GM18861 (cell line): Measurements from ENCODE around the gene PRAC1.

Source experiments
- ATAC-seq: cut with Tn5 transposase; IDR thresholded peaks from one replicate; pipeline ENCODE4 v1.9.1; 2021; ENCODE audit not compliant: unreplicated experiment

PRAC1 gene

DNA sequence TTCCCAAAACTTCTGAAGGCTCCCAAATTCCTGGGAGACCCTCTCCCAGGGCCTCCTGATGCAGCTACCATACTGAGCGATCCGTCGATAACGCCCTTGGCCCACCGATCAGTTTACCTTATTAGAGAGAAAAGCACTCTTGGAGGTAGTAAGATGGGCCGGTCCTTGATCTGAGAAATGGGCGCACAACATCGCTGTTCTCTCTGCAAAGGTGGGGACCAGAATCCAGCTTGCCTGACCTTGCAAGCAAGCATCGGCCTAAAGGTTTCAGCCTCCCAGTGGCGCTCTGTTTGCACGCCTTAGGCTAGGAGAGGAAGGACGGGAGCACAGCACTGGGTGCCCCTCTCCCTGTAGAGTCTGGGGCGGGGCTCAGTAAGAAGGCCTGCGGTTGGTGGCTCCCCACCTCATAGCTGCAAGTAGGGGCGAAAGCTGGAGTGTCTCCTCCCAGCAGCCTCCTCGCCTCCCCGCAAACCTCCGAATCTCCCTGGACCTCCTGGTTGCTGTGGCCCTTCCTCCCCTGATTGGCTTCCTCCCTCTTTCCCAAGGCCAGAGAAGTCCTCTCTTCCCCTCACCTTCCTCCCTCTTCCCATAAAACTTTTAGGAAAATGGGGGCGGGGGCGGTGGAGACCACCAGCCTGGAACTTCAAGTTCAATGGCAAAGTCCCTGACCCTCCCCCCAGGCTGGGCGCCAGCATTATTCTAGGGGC lies at the start of gene PRAC1:
Gene PRAC1 (minus strand): TSS at position 318 of the 707 bp plus-strand sequence. CDS start 126 bp downstream, at position 192.
- ATAC-seq = no peak

DNA sequence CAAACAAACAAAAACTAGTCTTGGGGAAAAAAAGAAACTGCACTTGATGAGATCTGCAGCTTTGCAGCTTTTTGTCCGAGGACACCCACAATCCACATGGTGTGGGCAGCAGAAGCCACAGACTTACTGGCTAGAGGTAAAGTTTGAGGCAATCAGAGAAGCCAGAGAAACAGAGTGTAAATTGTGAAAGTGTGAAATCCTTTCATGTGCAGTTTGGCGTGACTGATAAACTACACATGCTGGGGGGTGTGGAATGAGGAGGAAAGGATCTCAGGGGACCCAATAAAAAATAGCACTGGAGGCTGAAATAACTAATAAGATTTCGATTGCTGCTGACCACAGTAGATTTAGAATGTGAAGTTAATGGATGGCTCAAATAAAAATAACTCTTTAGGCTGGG lies 48.6 kb upstream of the PRAC1 start:
- no peak for ATAC-seq

DNA sequence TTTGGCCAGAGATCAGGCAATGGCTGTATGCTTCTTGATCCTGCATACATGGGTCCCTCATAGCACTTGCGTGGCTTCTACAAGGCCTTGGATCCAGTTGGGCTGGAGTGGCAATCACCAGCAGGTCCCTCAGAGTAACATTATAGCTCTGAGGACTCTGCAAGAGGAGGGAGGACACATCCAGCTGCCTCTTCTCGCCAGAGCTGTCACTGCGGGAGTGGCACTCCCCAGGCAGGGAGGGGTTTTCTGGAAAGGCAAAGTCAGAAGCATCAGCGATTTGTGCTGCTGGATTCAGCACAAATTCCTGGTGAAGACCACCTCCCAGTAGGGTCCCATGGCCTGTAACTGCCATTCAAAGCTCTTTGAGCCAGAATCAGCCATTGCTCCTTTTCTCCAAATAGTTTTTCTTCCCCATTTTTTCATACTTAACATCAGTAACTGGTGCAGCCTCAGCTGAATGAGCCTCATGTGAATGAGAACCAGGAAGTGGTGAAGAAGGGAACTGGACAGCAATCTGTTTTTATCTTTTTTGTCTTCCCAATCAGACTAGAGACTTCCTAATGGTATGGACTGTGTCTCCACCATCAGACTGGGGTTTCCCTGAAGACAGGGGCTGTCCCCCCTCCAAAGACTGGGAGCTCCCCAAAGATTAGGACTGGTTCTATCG lies 46.8 kb upstream of the PRAC1 start:
- ATAC-seq = no peak

DNA sequence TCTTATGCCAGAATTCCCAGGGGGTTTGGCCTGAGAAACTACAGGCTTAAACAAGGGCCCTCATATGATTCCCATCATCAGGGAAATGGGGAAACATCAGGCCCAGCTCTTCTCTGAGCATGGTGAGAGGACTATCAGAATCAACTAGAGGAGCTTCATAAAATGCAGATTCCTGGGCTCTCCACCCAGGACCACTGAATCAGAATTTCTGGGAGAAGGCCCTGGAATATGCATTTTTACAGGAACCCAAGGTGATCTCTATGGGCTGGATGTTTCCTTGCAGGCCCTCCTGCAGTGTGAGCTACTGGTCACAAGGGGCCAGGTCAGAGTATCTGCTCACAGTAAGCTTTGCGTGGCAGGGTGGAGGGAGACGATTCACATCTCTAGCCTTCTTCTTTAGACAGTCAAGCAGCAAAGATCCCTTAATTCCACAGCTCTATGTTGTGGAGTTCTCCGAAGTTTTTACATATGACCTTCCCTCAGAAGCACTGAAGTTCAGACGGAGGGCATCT lies 45.0 kb upstream of the PRAC1 start:
- ATAC-seq = no peak

DNA sequence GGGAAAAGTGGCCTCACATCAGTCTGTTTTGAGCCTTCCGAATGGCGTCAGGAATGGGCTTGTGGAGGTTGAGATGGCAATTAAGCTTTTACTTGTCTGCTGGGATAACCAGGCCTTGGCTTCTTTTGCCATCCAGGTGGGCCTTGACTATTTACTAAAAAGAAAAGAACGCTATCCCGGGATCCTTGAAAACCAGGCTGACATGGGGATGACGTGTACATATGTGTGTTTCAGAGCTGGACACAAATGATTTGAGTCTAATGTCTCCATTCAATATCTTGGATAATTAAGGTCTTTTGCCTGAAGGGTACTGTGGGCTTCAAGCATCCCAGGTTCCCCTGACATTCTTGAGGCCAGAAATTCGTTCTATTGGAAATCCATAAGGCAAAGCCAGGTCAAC lies 38.8 kb upstream of the PRAC1 start:
- no peak for ATAC-seq

DNA sequence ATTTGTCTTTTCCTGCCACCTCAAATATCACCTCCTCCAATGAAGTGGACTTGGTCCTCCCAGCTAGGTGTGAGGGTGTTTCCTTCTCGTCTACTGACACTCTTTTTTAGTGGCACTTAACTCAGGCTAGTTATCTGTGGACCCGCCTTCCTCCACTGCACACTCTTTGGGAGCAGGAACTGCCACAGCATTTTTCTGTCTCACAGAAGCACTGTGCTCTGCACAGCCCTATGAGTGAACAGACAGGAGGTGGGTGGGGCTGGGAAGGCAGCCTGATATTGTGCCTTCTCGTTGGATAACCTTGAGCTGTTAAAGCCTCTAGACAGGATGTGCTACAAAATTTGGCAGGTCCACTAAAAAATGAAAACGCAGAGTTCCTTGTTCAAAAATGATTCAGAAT lies 38.1 kb upstream of the PRAC1 start:
- ATAC-seq = no peak

DNA sequence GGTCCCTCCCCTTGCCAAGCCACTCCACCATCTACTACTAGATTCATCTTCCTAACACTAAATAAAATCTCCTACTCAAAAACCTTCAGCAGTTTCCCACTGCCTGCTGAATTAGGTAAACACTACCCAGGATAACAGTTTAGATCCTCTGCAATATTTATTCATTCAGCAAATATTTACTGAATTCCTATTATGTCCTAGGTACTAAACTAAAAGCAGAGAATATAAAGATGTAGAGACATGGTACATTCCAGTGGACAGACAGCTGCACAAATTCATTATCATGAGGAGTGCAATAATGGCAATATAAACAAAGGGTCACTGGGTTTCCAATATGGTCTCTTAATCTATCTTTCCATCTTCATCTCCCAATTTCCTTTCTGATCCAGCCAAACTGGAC lies 37.0 kb upstream of the PRAC1 start:
- ATAC-seq = no peak

DNA sequence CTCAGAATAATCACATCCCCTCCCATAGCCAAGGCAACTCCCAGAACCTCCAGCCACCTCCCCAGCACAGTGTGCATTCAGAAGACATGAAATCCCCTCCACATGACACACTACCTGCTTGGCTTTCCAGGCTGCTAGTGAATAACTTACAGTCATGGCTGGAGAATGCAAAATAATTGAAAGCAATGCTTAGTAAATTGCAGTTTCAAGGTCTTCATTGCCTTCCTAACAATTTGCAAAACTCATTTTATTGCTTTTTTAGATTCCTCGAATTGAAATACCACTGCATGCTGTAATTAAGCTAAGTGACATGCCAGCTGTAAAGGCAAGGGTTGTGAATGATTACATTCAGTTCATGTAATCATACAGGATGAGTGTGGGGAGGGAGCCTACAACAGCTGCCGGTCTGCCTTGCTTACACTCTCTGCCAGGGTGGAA lies 35.2 kb upstream of the PRAC1 start:
- no peak for ATAC-seq

DNA sequence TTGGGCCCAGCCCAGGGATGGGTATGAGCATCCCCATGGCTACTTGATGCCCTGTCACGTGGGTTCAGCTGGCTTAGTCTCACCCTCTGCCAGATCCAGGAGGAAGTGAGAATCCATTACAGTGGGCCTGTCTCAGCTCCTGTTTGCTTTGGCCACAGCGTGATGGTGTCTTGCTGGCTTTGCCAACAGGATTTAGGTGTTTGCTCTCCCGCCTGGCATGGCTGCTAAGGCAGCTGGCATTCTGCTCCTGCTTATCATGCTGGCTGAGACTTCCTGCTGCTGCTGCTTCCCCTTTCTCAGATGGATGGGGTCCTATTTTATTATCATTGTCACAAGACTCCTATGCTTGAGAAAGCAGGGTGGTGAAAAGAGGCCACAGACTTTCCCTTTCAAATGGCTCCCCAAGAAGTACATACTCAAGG lies 34.5 kb upstream of the PRAC1 start:
- ATAC-seq = no peak

DNA sequence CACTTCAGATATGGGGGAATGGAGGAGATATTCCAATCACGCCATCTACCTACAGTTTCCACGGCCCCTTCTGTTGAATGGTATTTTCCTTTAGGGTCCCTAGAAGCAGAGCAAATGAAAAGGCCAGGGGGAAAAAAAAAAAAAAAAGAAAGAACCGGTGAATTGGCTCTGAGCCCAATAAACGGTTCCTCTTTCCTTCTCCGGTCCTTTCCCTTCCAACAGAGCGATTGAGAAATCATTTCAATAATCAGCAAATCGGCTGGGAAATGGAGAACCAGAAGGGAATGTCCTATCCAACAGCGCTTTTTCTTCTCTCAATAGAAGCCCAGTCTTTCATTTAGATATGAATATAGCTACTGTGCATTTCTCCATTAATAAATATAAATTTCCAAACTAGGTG lies 33.0 kb upstream of the PRAC1 start:
- no peak for ATAC-seq

DNA sequence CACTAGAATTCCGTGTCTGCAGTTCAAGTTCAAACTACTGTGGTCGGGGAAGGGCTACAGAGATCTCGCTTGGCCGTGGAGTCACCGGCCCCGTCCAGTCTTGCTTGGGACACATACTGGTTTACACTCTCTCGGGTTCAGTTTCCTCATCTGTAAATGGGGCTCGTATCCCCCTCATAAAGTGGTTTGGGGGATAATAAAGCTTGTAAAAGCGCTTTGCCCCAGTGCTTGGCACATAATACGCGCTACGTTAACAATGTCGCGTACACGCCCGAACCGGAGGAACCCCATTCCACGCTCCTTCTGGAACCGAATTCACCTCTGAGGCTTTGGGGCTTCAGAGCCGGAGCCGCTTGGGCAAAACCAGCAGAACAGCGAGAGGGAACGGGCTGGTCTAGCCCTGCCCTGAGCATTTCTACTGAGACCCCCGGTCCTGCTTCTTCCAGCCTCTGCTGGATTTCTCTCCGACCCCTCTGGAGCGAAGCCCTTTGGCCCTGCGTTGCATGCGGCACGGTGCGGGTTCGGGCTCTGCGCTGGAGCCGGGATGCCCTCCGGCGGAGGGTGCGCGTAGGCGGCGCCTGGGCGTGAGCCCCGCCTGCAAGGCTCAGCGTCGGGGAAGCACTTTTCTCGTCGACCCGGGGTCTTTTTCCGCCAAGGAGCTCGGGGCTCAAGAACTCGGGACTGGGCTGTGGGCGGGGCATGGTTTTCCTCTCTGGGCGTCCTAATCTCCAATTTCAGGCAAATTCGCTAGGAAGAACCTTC lies 32.4 kb upstream of the PRAC1 start:
- ATAC-seq = no peak

DNA sequence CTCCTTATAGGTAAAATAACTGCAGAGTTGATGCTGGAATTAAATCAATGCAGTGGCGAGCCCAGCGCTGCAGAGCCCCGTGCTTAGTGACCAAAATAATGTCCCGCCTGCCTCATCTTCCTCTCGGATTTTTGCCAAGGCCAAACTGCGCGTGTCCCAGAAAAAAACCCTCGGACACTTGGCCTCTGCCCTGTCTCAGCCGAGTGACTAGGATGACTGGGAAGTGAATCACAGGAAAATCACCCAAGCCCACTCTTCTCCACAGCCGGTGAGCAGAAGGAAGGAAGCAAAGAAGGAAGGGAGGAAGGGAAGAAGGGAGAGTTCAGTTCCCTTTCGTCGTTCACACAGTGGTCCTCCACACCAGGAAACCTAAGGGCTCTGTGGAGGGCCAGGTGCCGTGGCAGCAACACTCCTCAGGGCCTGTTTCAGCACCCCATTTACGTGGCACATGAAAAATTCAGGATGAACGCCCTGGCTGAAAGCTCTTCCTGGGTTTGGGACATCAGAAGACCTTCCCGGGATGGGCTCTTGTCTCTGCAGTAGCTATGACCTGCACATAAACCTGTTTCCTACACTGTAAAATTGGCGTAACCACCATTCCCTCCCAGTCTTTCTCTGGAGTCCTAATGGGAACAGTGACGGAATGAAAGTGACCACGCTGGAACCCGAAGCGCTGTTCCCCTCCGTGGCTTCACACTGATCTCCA lies 31.6 kb upstream of the PRAC1 start:
- no peak for ATAC-seq

DNA sequence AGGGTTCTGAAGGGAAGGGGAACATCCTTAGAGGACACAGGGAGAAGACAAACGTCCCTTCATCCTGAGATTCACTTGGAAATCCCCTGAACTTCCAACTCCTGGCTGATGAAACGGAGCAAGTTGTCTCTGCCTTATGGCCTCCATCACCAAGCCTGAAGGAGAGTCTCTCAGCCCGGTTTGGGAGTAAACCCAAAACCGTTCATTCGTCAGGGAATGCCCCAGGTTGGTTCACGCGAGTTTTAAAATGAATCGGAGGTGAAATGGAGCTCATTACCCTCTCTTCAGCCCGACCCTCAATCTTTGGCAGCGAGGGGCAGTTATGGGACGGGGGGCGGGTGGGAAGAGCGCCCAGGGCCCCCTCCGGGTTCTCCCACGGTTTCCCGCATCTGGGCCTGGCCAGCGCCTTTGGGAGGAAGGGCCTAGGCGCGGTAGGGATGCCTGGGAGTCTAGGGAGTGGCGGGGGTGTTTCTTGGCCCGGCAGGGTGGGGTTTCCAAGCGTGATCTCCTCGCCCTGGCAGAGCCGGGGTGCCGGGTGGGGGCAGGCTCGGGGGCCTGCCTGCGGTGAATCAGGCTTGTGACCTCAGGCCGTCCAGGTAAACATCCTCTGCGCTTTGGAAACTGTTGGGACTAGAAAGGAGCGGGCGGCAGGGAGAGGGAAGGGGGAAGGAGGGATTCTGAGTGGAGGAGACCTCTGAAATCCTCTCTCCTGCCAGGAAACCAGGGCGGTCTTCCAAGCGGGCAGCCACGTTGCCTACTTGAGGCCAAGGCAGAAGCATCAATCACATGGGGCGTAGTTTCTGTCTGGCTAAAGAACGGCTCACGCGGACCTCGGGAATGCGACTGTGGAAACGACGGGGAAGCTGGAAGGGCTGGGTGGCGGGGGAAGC lies 30.3 kb upstream of the PRAC1 start:
- no peak for ATAC-seq

DNA sequence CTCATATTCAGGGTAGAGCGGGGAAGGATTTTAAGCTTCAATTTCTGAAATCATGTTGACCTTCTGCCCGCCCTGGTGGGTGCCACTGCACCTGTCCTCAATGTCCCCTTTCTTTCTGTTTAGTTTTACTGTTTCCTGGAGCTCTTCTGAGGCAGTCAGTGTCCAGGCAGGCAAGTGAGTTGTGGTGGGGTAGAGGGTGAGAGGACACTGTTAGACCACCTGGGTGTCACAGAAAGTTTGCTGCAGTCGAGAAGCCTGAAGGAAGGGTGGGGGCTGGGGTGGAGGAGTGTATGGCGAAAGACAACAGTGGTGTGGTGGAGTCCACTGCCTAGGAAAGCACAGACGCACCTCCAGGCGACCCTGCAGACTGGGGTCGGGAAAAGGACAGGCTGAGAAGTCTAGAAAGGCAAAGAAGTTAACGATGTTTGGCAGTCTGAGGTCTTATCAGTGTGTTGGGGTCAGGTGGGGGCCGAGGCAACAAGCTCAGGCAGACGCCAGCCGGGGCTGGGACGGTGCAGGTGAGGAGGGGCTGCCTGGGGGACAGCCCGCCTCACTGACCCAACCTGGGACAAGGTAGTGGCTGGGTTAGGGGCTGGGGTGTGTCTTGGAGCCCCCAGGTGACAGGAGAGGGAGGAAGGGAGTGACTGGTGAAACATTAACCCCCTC lies 29.5 kb upstream of the PRAC1 start:
- no peak for ATAC-seq

DNA sequence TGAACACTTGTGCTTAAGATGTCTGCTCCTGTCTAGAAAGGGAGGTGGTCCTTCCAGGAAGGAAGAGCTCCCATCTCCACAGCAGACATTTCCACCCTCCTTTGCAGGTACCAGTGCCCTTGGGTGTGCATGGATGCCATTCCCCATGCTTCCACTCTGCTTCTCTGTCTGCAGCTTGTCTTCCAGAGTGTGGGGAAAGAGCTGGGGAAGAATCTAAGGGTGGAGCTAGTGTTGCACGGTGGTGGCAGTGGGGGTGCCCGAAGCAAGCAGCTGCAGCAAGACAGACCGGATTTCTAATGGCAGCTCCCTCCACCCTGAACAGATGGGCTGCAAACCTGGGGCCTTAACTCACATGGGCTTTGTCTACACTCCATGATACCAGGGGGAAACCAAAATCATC lies 28.9 kb upstream of the PRAC1 start:
- no peak for ATAC-seq

DNA sequence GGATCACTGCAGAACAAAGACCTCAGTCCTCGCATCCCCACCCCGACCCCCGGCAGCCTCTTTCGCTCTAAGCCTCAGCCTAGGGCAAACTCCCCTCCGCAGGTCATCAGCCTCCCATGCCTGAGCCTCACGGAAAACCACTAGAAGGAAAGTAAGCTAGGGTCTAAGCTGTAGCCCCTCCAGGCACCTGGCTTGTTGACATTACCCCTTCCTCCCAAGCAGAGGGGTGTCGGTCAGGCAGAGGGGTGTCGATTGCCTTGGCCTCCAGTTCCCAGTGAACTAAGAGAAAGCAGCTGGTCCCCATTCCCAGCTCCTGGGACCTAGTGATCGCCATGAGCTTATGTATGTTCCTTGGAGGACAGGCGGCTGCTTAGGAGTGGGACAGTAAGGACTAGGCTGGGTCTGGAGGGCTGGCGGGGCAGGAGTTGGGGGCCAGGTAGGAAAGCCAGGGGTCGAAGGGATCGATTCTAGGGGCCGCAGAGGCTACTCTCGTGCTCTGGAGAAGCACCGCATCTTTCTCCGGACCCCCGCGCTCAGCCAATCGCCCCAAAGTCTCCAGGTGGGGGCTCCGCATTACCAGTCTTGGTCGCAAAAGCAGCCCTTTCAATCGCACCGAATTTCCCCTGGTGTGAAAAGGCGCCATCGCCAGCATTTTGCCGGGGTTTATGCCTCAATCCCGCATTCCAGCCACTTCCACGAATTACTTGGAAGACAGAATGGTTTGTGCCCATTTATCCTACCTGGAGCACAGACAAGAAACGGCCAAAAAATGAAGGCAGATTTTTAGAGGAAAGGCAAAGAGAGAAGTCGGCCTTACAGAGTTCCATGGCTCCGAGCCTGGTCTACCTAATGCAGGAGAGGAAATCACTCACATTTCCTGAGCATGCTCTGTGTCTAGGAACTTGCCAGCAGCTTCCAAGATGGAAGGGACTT lies 27.6 kb upstream of the PRAC1 start:
- no peak for ATAC-seq

DNA sequence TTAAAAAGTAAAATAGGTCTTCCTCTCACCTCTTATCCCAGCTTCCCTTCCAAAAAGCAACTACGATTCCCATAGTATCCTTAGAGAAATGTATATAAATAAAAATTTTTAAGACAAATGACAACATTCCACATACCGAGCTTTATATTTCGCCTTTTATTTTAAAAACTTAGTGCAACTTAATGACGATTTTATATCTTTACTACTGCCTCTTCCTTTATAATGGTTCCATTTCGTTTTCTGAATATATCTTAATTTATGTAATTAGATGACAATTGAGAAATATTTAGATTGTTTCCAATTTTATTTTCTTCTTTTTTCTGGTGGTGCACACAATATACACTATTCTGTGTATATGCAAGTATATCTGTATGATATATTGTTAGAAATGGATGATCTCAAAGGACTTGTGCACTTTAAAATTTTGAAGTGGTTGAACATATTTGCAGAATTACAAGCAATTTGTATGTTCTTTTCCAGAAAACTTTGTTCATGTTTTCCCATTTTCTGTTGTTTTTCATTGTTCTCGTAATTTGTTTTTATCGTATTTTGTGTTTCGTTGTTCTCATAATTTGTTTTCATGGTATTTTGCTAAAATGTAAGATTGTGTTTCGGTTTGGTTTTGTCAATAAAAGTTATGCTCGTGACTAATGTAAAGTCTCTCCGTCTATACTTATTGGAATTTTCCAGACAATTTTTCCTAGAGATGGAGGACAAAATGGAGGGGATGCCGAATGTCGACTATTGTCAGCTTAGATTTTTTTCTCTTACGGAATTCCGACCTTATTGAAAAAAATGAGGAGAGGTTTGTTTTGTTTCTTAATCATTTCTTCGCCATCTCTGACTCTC lies 26.6 kb upstream of the PRAC1 start:
- no peak for ATAC-seq
